GM11168 (cell line): ENCODE results near the gene AIM2.
"Not testable (repeated sequence)": the region's sequence is repeated elsewhere in the genome, so short reads cannot be mapped to it uniquely, and the experiment has no call there.

Experiments used
- in situ Hi-C: fragments of 300-500 bp; cut with MboI; formaldehyde crosslinking; loops from one replicate; pipeline ENCODE4 v1.12.0; 2022; ENCODE audit warnings: low sequenced_read_pairs; ENCODE audit not compliant: unreplicated experiment

AIM2 gene

DNA sequence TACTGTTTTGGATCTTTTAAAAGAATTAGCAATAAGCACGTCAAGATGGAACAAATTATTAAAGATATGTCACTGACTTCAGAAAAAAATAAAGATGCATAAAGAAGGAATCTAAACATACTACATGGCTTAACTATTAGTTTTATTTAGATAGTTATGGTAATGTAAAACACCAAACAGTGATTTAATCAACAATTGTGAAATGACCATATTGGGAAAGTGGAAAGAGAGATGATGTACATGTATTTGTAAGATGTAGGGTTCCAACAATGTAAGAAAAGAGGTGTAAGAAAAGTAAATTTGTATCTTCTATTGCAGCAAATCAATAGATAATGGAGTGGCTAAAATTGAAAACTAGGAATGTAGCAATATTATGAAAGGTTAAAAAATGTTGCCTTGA is 6.4 kb upstream of the AIM2 start:
- in situ Hi-C loops: no loop called here

DNA sequence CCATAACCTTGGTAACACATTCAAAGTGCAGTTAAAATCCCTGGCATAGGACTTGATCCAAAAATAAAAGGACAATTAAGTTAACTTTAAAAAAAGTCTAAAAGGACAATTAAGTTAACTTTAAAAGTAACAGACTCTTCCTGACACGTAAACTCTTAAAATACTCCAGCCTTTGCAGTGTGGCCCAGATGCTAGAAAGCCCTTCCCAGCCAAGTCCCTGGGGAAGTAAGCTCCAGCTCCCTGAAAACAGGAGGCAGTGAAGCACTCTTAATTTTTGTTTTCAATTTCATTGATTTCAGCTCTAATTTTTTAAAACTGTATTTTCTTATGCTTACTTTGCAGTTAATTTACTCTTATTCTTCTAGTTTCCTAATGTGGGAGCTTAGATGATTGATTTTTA is 5.1 kb upstream of the AIM2 start:
- in situ Hi-C loops: no loop called here

DNA sequence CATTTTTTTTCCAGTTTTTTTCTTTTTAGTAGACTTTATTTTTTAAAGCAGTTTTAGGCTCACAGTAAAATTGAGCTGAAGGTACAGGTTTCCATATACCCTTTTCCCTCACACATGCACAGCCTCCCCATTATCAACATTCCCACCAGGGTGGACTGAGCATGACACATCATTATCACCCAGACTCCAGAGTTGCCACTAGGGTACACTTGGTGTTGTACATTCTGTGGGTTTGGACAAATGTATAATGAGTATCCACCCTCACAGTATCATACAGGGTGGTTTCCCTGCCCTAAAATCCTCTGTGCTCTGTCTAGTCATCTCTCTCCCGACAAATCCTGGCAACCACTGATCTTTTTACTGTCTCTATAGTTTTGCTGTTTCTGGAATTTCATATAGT is 3.0 kb upstream of the AIM2 start:
- in situ Hi-C loops: no loop called here

DNA sequence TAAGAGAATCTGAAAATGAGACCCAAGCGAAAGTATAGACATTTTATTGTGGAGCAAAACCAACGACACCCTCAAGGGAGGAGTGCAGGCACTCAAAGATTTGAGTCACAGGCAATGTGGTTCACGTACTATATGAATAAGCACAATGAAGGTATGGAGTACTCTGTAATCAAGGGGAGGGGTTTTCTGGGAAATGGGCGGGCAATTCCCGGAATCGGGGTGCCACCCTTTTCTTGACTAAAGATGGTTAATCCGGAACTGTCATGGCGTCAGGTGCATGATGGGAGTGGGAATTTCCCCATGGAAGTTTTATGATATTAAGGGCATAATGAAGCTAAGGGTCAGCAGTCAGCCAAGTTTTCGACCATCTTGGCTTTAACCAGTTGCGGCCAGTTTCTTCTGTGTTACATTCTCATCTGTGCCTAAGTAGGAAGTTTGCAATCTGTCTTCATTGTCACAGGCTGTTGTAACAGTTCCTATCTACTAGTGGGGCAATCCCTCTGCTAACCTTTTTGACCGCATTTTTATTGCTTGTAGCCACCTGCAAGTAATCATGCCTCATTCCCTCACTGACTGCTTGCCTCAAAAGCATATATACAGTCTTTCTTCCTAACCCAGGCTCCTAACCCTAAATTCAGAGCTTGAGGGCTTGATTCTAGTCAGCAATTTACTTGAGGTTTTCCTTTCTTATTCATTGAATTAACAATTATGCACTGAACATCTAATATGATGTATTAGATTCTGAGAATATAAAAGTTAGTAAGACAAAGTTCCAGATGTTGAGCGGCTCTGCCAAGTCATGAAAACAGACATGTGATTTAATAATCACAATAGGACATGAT is 775 bp upstream of the AIM2 start:
- in situ Hi-C loops: no loop called here

DNA sequence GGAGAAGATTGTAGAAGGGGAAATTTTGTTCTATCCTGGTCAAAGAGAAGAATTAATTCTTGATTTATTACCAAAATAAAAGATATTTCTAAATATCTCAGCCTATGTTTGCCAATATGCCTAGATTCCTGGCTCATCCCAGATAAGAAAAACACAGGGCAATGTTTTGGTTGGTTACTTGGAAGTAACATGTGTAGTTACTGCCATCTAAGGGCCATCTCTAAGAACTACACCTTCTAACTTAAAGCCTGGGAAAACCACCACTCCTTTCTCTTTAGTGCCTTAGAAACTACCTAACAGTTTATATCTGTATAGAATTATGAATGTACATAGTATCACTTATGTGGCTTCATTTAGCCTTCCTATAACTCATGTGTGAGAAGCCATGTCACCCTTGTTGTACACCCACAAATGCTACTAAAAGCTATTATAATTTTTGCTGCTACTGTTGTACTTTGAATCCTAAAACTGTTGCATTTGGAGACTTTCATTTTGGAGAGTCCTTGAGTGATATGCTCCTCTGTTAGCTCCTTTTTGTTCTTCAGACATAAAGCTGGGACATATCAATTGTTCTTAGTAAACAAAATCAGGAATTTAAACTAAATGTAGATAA is 4.5 kb downstream of the AIM2 start:
- in situ Hi-C loops: no loop called here

DNA sequence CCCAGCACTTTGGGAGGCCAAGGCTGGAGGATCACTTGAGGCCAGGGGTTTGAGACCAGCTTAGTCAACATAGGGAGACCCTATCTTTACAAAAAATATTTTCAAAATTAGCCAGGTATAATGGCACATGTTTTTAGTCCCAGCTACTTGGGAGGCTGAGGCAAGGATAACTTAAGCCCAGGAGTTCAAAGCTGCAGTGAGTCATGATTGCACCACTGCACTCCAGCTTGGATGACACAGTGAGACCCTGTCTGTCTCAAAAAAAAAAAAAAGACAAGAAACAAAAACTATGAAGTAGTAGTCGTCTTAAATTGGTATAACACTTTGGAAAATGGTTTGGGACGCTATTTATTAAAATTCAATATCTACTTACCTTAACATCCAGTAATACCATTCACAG is 7.7 kb downstream of the AIM2 start:
- in situ Hi-C loops: no loop called here

DNA sequence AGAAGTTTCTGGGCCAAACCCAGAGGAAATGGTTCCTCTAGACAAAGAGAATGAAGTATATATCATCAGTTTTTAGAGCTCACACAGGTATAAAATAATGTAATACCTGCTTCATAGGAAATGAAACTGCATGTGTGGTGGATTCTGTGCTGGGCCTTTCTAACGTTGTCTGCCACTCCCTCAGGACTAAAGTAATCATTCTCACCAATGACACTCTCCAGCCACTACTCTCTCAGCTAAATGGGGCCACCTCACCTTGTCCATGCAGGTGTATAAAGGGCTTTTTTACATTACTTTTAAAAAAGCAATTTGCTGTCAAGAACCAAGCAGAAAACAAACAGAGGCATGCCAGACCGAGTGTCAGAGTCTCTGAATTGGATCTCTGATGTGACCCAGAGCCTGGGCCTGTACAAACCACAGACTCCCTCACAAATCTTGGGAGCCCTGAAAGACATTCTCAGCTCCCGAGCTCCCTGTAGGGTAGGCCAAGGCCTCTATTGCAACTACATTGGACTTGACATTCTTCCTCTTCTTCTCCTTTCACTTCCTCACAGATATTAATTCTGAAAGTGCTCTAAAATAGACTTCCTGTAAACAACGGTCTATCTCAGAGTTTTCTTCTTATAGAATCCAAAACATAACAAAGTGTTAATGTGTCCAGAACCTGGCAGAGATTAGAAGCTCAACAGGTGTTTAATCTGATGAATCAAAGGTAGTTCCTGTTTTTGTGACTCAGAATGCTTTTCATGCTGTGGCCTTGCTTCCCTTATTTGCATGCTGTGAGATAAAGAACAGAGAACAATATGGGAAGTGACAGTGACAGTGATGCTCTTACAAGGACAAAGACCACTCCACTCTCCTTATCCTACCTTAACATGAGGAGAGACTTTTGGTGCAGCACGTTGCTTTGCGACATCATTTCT is 8.6 kb downstream of the AIM2 start:
- in situ Hi-C loops: no loop called here

DNA sequence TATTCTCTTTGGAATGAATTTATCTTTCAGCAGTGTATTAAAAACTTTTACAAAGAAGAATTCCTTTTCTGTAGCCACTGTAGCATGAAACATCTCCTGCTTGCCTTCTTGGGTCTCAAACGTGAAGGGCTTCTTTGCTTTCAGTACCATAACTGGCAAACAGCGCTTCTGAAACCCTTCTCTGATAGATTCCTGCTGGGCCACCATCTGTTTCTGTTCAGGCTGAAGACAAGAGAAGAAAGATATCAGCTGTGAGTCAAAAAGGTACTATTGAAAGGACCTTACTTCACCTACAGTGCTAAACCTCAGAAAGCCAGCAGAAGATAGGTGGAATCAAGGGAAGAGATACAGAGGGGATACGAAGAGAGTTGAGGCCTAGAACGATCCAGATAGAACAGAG is 10.5 kb downstream of the AIM2 start:
- in situ Hi-C loops: no loop called here

DNA sequence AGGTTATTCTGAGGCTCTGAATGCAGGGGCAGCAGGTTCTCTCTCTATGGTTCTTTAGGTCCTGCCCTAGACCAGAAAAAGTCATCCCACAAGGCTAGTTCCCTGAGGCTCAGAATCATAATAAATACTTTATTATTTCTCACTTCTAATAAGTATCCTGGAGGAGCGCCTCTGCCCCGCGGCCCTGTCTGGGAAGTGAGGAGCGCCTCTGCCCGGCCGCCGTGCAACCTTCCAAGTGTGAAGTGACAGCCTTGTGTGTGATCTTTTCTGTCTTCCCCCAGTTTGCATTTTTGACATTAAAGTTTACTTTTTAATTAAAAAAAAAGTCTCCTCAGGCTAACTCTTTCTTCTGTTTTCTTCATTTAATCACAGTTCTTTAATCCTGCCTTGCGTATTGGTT is 11.5 kb downstream of the AIM2 start:
- in situ Hi-C loops: no loop called here

DNA sequence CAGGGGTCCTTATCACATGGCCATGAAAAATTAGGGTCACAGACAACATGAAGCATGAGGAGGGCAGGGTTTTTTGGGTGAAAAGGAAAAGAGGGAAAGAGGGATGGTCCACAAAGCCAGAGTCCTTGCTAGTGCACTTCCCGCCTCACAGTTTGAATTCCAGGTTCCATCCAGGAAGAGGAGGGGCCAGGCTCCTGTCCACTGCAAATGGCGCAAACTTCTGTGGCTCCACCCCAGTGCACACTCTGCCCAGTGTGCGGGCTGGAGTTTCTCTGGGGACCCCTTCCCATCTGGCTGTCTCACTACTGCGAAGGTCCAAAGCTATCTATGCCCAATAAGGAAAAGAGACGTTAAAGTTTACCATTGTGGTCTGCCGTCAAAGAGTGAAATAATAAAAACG is 17.8 kb downstream of the AIM2 start:
- in situ Hi-C loops: no loop called here

DNA sequence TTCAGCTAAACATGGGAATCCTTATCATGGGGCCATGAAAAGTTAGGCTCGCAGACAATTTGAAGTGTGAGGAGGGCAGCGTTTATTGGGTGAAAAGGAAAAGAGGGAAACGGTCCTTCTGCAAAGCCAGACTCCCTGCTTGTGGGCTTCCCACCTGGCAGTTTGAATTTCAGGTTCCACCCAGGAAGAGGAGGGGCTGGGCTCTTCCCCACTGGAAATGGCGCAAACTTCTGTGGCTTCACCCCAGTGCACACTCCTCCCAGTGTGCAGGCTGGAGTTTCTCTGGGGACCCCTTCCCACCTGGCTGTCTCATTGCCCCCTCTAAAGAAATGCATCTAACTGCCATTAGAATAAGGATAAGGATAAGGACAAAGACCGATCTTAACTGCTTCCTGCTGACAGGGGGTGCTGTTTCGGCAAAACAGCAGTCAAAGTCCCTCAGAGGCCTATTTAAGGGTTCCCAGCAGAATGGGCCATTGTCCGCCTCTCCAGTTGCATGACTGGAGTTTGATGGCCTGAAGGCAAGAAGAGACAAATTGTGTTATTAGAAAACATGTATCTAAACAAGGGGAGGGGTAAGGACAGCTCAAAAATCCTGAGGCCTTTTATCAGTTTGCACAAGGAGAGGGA is 20.4 kb downstream of the AIM2 start:
- in situ Hi-C loops: no loop called here

DNA sequence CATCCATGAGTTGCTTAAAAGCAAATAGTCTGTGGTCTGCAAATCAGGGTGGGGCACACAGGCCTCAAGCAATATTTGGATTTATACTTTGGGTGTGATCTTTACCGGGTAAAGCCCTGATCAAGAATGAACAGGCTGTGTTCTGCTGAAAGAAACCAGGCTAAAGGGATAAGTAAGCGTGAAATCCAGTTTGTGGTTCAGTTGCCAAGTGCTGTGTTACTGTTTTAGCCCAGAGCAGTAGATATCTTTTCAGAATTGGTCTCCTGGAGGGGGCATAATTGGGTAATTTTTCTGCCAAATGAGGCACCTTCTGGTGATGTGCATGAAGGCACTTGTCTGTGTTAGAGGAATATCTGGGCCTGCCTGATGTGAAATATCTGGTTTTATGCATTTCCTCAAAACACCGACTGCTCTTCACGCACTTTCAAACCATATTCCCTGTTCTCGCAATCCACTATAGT is 21.4 kb downstream of the AIM2 start:
- in situ Hi-C loops: no loop called here

DNA sequence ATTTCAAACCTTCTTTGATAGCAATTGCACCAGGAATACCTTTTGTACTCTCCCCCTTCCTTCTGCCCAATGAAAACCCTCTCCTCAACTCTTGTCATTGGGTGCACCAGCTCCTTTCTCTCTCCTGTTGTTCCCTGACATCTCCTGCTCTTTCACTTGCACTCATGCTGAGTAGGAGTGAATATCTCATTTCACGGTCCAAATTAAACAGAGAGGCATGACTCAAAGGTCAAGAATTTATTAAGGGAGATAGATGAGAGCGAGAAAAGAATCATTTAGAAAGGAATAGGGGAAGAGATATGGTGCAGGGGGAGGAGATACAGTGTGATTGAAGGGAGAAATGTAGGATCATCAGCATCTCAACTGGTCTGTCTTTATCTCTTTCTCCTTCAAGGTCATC is 22.1 kb downstream of the AIM2 start:
- in situ Hi-C loops: no loop called here

DNA sequence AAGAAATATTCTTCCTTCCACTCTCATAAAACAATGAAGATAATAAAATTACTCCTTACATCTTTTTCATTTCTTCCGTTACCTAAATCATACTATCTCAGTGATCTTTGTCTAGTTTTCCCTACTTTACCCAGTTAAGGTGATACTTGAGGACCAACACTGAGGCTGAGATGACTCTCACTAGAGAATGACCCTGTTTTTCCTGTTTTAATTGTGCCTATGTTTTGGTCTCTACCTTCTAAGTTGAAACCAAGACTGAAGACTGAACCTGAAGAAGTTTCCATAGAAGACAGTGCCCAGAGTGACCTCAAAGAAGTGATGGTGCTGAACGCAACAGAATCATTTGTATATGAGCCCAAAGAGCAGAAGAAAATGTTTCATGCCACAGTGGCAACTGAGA is 25.1 kb downstream of the AIM2 start:
- in situ Hi-C loops: no loop called here

DNA sequence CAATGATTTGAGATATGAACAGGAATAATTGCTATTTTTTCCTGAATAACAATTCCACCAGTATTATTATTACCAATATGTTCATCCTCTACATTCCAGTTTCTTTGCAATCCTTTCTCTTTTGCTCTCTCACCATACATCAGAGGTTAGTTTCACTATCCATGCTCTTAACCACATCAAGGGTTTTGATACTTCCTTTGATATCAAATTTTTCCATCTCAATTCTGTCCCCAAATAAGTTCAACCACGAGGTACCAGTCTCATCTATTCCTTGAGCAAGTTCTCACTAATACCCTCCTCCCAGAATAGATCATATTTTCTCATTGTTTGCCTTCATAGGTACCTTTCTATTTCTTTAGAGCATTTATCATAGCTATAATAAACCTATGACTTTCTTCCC is 30.1 kb downstream of the AIM2 start:
- in situ Hi-C loops: not testable (repeated sequence)

DNA sequence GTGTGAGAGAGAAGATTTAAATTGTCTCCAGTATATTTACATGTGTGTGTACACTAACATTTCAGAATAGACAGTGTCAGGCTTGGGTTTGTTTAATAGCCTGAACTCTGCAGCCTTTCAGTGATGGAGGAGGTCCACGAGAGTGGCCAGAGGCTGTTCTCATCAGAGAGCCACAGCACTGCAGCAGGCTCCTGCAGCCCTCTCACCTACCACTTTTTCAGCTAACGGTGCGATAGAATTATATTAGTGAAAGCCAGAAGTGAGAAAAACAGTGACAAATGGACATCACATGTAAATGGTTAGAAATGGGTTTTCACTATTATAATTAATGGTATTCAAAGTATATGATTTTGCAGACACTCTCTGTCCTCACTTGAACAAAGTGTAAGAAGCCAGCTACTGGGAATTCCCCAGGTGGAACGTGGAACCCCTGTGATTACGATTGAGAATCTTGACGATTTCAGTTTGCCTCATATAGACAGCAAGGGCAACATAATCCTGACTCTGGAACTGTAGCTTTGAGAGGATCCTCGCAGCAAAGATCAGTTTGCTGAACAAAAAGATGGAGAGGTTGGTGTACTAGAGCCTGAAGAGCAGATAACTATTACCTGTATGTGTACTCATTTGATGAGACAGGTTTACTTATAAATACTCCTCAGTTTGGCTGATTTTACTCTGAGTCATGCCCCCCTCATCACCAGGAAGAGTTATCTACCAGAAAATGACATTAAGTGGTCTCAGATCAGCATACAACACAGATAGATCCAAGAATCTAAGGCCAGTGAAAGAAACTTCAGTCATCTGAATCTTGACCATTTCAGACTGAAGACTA is 35.5 kb downstream of the AIM2 start:
- in situ Hi-C loops: no loop called here

DNA sequence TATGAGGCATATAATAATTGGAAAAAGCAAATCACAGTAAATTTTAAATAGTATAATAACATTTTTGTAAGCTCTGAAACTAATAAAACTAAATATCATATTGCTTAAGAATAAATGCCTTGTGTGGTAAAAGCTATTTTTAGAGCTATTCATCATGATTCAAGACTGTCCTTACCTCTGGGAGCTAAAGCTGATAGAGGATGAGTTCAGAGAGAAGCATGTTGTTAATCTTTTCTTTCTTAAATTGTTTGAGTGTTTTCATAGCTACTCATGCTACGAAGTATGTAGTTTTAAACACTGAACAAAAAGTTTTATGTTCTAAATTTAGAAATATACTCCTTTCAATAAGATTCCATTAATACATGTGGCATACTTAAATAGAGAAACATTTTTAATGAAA is 36.4 kb downstream of the AIM2 start:
- in situ Hi-C loops: no loop called here

DNA sequence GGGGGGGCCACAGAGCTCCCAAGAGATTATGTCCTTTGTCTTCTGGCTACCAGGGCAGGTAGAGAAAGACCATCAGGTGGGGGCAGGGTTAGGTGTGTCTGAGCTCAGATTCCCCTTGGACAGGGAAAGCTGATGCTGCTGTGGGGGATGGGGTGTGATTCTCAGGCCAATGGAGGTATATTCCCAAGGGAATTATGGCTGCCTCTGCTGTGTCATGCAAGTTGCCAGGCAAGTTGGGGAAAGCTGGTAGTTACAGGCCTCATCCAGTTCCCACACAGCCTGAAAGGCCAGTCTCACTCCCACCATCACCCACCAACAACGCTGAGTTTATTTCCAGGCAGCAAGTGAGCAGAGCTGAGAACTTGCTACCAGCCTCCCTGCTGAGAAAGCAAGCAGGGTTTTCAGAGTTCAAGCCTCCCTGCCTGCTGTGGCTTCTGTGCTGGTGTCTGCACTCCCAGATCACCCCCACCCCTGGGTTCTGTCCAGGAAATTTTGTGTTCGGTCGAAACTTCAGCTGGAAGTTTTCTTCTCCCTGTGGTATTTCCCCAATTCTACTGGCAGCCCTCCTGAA is 45.6 kb downstream of the AIM2 start:
- in situ Hi-C loops: no loop called here

DNA sequence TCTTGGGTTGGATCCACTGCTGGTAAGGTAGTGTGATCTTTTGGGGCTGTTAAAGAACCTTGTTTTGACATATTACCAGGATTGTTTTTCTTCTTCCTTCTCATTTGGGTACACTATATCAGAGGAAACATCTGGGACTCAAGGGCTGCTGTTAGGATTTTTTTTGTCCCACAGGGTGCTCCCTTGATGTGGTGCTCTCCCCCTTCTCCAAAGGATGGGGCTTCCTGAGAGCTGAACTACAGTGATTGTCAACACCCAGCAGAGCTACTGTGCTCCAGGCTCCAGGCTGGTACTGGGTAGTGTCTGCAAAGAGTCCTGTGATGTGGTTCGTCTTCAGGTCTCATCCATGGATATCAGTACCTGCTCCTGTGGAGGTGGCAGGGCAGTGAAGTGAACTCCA is 46.3 kb downstream of the AIM2 start:
- in situ Hi-C loops: no loop called here
